ENCODE measurements around the gene NQO1. TPM values are rescaled to one million over a fixed set of nuclear protein-coding genes. Genes with fewer than 3 reads are reported as not detected.
"Not testable (repeated sequence)": the region's sequence is repeated elsewhere in the genome, so short reads cannot be mapped to it uniquely, and the experiment has no call there.

The NQO1 gene
- polyA plus RNA-seq, 3 donors = 22.6 to 26.0 (median 25.8) TPM

GRCh38 chr16:69747115-69747514 is 20.8 kb upstream of the NQO1 start:
- DNase-seq = no peak

- DNase-seq = no peak
Observed at GRCh38 chr16:69745959-69746358, 19.6 kb upstream of the NQO1 start.

- no peak for DNase-seq
Observed at GRCh38 chr16:69745232-69745612, 18.9 kb upstream of the NQO1 start.

GRCh38 chr16:69744363-69745231 is 18.2 kb upstream of the NQO1 start:
- DNase-seq = no peak

GRCh38 chr16:69741951-69742904 is 15.9 kb upstream of the NQO1 start:
- peak; percentile 65 for DNase-seq

GRCh38 chr16:69741519-69741918 is 15.2 kb upstream of the NQO1 start:
- no peak for DNase-seq

GRCh38 chr16:69732101-69732500 is 5.7 kb upstream of the NQO1 start:
- no peak for DNase-seq

GRCh38 chr16:69731280-69731679 is 4.9 kb upstream of the NQO1 start:
- not testable (repeated sequence) for DNase-seq

GRCh38 chr16:69729030-69729429 is 2.7 kb upstream of the NQO1 start:
- DNase-seq = not testable (repeated sequence)

- DNase-seq = no peak
Observed at GRCh38 chr16:69727916-69728270, 1.5 kb upstream of the NQO1 start.

GRCh38 chr16:69725480-69726312 is 664 bp downstream of the NQO1 start:
- DNase-seq = no peak

- no peak for DNase-seq
Observed at GRCh38 chr16:69724981-69725479, 1.3 kb downstream of the NQO1 start.

- DNase-seq = no peak
Observed at GRCh38 chr16:69724414-69724873, 1.9 kb downstream of the NQO1 start.

- DNase-seq = no peak
Observed at GRCh38 chr16:69721441-69721957, 4.9 kb downstream of the NQO1 start.

GRCh38 chr16:69720822-69721430 is 5.4 kb downstream of the NQO1 start:
- no peak for DNase-seq

GRCh38 chr16:69718111-69718764 is 8.1 kb downstream of the NQO1 start:
- no peak for DNase-seq

GRCh38 chr16:69717066-69717465 is 9.3 kb downstream of the NQO1 start:
- no peak for DNase-seq

GRCh38 chr16:69712914-69713581 is 13.3 kb downstream of the NQO1 start:
- DNase-seq = no peak

- no peak for DNase-seq
Observed at GRCh38 chr16:69712277-69712676, 14.1 kb downstream of the NQO1 start.
